ENCODE results near the gene CDH2. TPM values are rescaled to one million over a fixed set of nuclear protein-coding genes. Genes with fewer than 3 reads are reported as not detected.

CDH2 gene
- total RNA-seq, 1 experiment from 2014 or later, result 14.6 TPM

- no peaks in the 10 kb centered on the region for H3K36me3 Mint-ChIP-seq (ENCODE audit: insufficient read depth, unreplicated experiment)
- no peaks in the 10 kb centered on the region for H3K9me3 Mint-ChIP-seq (ENCODE audit: unreplicated experiment)
- CTCF ChIA-PET, result no interaction called here
- no peak for TF ChIP-seq CTCF (IDR thresholded peaks at IDR 0.05; ENCODE audit: unreplicated experiment)
- H3K27ac Mint-ChIP-seq (ENCODE audit: low read depth, unreplicated experiment), result no peak overlapping the region
- intact Hi-C loops (cut with micrococcal nuclease), result no loop called here
- H3K4me3 Mint-ChIP-seq (ENCODE audit: unreplicated experiment), result no peak overlapping the region
- no TSS peak for BruUV-seq (replicated peaks)
- no peak for DNase-seq (ENCODE audit: unreplicated experiment)
- POLR2A ChIA-PET, result no interaction called here
- H3K27me3 Mint-ChIP-seq (ENCODE audit: insufficient read depth, unreplicated experiment), result no peaks in the 10 kb centered on the region
- no peaks in the 10 kb centered on the region for H3K4me1 Mint-ChIP-seq (ENCODE audit: insufficient read depth, unreplicated experiment)
Observed at GRCh38 chr18:28152754-28153153, 24.2 kb downstream of the CDH2 start.

GRCh38 chr18:28152354-28152753, 24.6 kb downstream of the CDH2 start:
- no peak overlapping the region for H3K4me3 Mint-ChIP-seq (ENCODE audit: unreplicated experiment)
- no peak overlapping the region for H3K27ac Mint-ChIP-seq (ENCODE audit: low read depth, unreplicated experiment)
- no peaks in the 10 kb centered on the region for H3K4me1 Mint-ChIP-seq (ENCODE audit: insufficient read depth, unreplicated experiment)
- no peaks in the 10 kb centered on the region for H3K9me3 Mint-ChIP-seq (ENCODE audit: unreplicated experiment)
- DNase-seq (ENCODE audit: unreplicated experiment), result no peak
- intact Hi-C loops (cut with micrococcal nuclease), result no loop called here
- H3K36me3 Mint-ChIP-seq (ENCODE audit: insufficient read depth, unreplicated experiment), result no peaks in the 10 kb centered on the region
- CTCF ChIA-PET, result no interaction called here
- no peak for TF ChIP-seq CTCF (IDR thresholded peaks at IDR 0.05; ENCODE audit: unreplicated experiment)
- H3K27me3 Mint-ChIP-seq (ENCODE audit: insufficient read depth, unreplicated experiment), result no peaks in the 10 kb centered on the region
- no TSS peak for BruUV-seq (replicated peaks)
- POLR2A ChIA-PET, result no interaction called here

GRCh38 chr18:28151434-28151833, 25.5 kb downstream of the CDH2 start:
- no peak for DNase-seq (ENCODE audit: unreplicated experiment)
- Mint-ChIP-seq H3K9me3 (ENCODE audit: unreplicated experiment) (no peaks in the 10 kb centered on the region), H3K4me1 (ENCODE audit: insufficient read depth, unreplicated experiment) (no peaks in the 10 kb centered on the region), H3K4me3 (ENCODE audit: unreplicated experiment) (no peak overlapping the region), H3K27ac (ENCODE audit: low read depth, unreplicated experiment) (no peak overlapping the region), H3K36me3 (ENCODE audit: insufficient read depth, unreplicated experiment) (no peaks in the 10 kb centered on the region), H3K27me3 (ENCODE audit: insufficient read depth, unreplicated experiment) (no peaks in the 10 kb centered on the region)
- no peak for TF ChIP-seq CTCF (IDR thresholded peaks at IDR 0.05; ENCODE audit: unreplicated experiment)
- POLR2A ChIA-PET, result no interaction called here
- CTCF ChIA-PET, result interaction anchor here (0.6 to 1.2 kb wide), 2 partner anchors 12 to 547 kb away, joined by 3 read pairs; no protein-coding TSS in a partner anchor
- BruUV-seq (replicated peaks), result no TSS peak
- intact Hi-C loops (cut with micrococcal nuclease), result no loop called here

GRCh38 chr18:28150925-28151324, 26.0 kb downstream of the CDH2 start:
- no TSS peak for BruUV-seq (replicated peaks)
- intact Hi-C loops (cut with micrococcal nuclease), result no loop called here
- CTCF ChIA-PET, result interaction anchor here (0.6 to 1.2 kb wide), 2 partner anchors 13 to 546 kb away, joined by 3 read pairs; no protein-coding TSS in a partner anchor
- Mint-ChIP-seq H3K27me3 (ENCODE audit: insufficient read depth, unreplicated experiment) (no peaks in the 10 kb centered on the region), H3K4me3 (ENCODE audit: unreplicated experiment) (no peak overlapping the region), H3K36me3 (ENCODE audit: insufficient read depth, unreplicated experiment) (no peaks in the 10 kb centered on the region), H3K4me1 (ENCODE audit: insufficient read depth, unreplicated experiment) (no peaks in the 10 kb centered on the region), H3K9me3 (ENCODE audit: unreplicated experiment) (no peaks in the 10 kb centered on the region), H3K27ac (ENCODE audit: low read depth, unreplicated experiment) (no peak overlapping the region)
- no peak for TF ChIP-seq CTCF (IDR thresholded peaks at IDR 0.05; ENCODE audit: unreplicated experiment)
- POLR2A ChIA-PET, result no interaction called here
- DNase-seq (ENCODE audit: unreplicated experiment), result no peak

All from MCF 10A (cell line).